HepG2 (cell line): ENCODE measurements around the gene ILRUN. TPM values are rescaled to one million over a fixed set of nuclear protein-coding genes. Genes with fewer than 3 reads are reported as not detected.
A peak's percentile ranks its signal among the peaks of the same experiment; 100 is the strongest.

Experiments
- BHLHE40 ChIP-seq: IDR thresholded peaks from 2 replicates; pipeline ENCODE4 v1.6.1; 2011; ENCODE audit warnings: low read length, improper control_type of control experiment
- CENPX ChIP-seq: sonication (generic); formaldehyde crosslinking; IDR thresholded peaks from 2 replicates; pipeline ENCODE4 v1.9.0; 2021; ENCODE audit warnings: mild to moderate bottlenecking, missing genetic modification reagents, moderate library complexity
- ELF1 ChIP-seq: sonication (generic); formaldehyde crosslinking; IDR thresholded peaks from 2 replicates; pipeline ENCODE4 v1.4.0; 2020; ENCODE audit warnings: missing genetic modification reagents
- FLYWCH1 ChIP-seq: sonication (generic); formaldehyde crosslinking; IDR thresholded peaks from 2 replicates; pipeline ENCODE4 v1.8.1; 2023; ENCODE audit warnings: mild to moderate bottlenecking, missing genetic modification reagents
- GABPA ChIP-seq, 2 experiments: IDR thresholded peaks; 2 replicates each; pipeline ENCODE4 v1.6.1; 2011 to 2016; ENCODE audit warnings: low read depth in 2 of 2, low read length in 1 of 2, missing biosample characterization in 1 of 2, missing genetic modification characterization in 1 of 2
- KDM3A ChIP-seq: IDR thresholded peaks from 2 replicates; pipeline ENCODE4 v1.6.1; 2018; ENCODE audit warnings: low read depth, missing compliant biosample characterization
- MEF2D ChIP-seq: sonication (generic); formaldehyde crosslinking; IDR thresholded peaks from 2 replicates; pipeline ENCODE4 v1.5.1; 2020; ENCODE audit warnings: mild to moderate bottlenecking, missing genetic modification reagents
- NR1H2 ChIP-seq: sonication (generic); formaldehyde crosslinking; IDR thresholded peaks from 2 replicates; pipeline ENCODE4 v1.8.1; 2022; ENCODE audit warnings: low read depth, missing genetic modification reagents, borderline replicate concordance
- PHB2 ChIP-seq: fragments of 450-650 bp; IDR thresholded peaks from 2 replicates; pipeline ENCODE4 v1.6.1; 2018; ENCODE audit not compliant: partially characterized antibody
- PRMT3 ChIP-seq: sonication (generic); formaldehyde crosslinking; IDR thresholded peaks from 2 replicates; pipeline ENCODE4 v1.8.1; 2022; ENCODE audit warnings: low read depth, mild to moderate bottlenecking, moderate library complexity, missing genetic modification reagents, borderline replicate concordance
- RFXANK ChIP-seq: IDR thresholded peaks from 2 replicates; pipeline ENCODE4 v1.6.1; 2016
- RXRB ChIP-seq: IDR thresholded peaks from 2 replicates; pipeline ENCODE4 v1.6.1; 2016; ENCODE audit warnings: borderline replicate concordance, missing genetic modification reagents, missing compliant biosample characterization
- SIN3B ChIP-seq: fragments of 150-350 bp; IDR thresholded peaks from 2 replicates; pipeline ENCODE4 v1.6.1; 2014; ENCODE audit warnings: low read length
- SMC3 ChIP-seq: IDR thresholded peaks from 2 replicates; pipeline ENCODE4 v1.6.1; 2011; ENCODE audit warnings: low read length, improper control_type of control experiment
- SRY ChIP-seq: sonication (generic); formaldehyde crosslinking; IDR thresholded peaks from 2 replicates; pipeline ENCODE4 v1.8.0; 2022; ENCODE audit warnings: mild to moderate bottlenecking, missing genetic modification reagents
- STAT5B ChIP-seq: sonication (generic); formaldehyde crosslinking; IDR thresholded peaks from 2 replicates; pipeline ENCODE4 v1.4.0; 2020; ENCODE audit warnings: missing genetic modification reagents
- SUZ12 ChIP-seq: fragments of 150-350 bp; IDR thresholded peaks from 2 replicates; pipeline ENCODE4 v1.6.1; 2014; ENCODE audit warnings: low read depth, low read length
- ZBTB10 ChIP-seq: sonication (generic); formaldehyde crosslinking; IDR thresholded peaks from 2 replicates; pipeline ENCODE4 v1.4.0; 2020; ENCODE audit warnings: missing genetic modification reagents, borderline replicate concordance
- ZBTB3 ChIP-seq: sonication (generic); formaldehyde crosslinking; IDR thresholded peaks from 2 replicates; pipeline ENCODE4 v1.4.0; 2020; ENCODE audit warnings: low read depth, mild to moderate bottlenecking, moderate library complexity, missing genetic modification reagents, borderline replicate concordance
- ZBTB7B ChIP-seq: sonication (generic); formaldehyde crosslinking; IDR thresholded peaks from 2 replicates; pipeline ENCODE4 v1.4.0; 2020; ENCODE audit warnings: missing genetic modification reagents
- ZFP36L2 ChIP-seq: sonication (generic); formaldehyde crosslinking; IDR thresholded peaks from 2 replicates; pipeline ENCODE4 v1.4.0; 2020; ENCODE audit warnings: missing genetic modification reagents
- ZMAT5 ChIP-seq: sonication (generic); formaldehyde crosslinking; IDR thresholded peaks from 2 replicates; pipeline ENCODE4 v1.5.0; 2020; ENCODE audit warnings: mild to moderate bottlenecking, low read depth, missing genetic modification reagents, borderline replicate concordance
- ZNF335 ChIP-seq: sonication (generic); formaldehyde crosslinking; IDR thresholded peaks from 2 replicates; pipeline ENCODE4 v1.4.0; 2020; ENCODE audit warnings: missing genetic modification reagents
- ZNF609 ChIP-seq: sonication (generic); formaldehyde crosslinking; IDR thresholded peaks from 2 replicates; pipeline ENCODE4 v1.4.0; 2020; ENCODE audit warnings: mild to moderate bottlenecking, missing genetic modification reagents, borderline replicate concordance
- polyA plus RNA-seq, 8 experiments: library from polyadenylated mRNA; depleted of rRNA in 3 of 8; stranded (reverse) in 7 of 8; unstranded in 1 of 8; fragments of >200 nt; fragmentation: Illumina TruSeq in 4 of 8; extraction: Trizol in 4 of 8; gene quantifications; 2 replicates each; pipeline versions ENCODE4 v1.2.1 to v1.2.3, GENCODE V29; 2011 to 2016; ENCODE audit warnings: low read depth in 4 of 8, missing spikeins in 1 of 8, mixed read lengths in 1 of 8; ENCODE audit not compliant: insufficient read depth in 1 of 8
- total RNA-seq, 5 experiments: library from RNA; depleted of rRNA; stranded (reverse); fragments of >200 nt; fragmentation: Illumina TruSeq; extraction: Trizol; gene quantifications; 2 replicates each; pipeline ENCODE4 v1.2.3, GENCODE V29; 2016; ENCODE audit warnings: low read depth in 1 of 5

Gene ILRUN
- total and polyA plus RNA-seq, 2 of the 13 experiments (the other 11 are each of a cell fraction or from before 2014, with no cell fraction given), result 45.5 to 66.6 TPM

- no peak for TF ChIP-seq STAT5B (CRISPR knock-in tag)
- no peak for TF ChIP-seq ZNF335
- TF ChIP-seq SMC3, result no peak
- no peak for TF ChIP-seq ZMAT5 (CRISPR knock-in tag)
- no peak for TF ChIP-seq GABPA (IDR thresholded peaks at IDR 0.05; ENCODE audit: low read depth, low read length)
- TF ChIP-seq GABPA (CRISPR knock-in tag; IDR thresholded peaks at IDR 0.05; ENCODE audit: low read depth), result peak; percentile 53
- TF ChIP-seq PRMT3 (CRISPR knock-in tag), result no peak
- no peak for TF ChIP-seq FLYWCH1
- TF ChIP-seq BHLHE40, result no peak
- no peak for TF ChIP-seq SUZ12
- no peak for TF ChIP-seq RXRB
- no peak for TF ChIP-seq NR1H2
- TF ChIP-seq ZBTB7B (CRISPR knock-in tag), result no peak
- TF ChIP-seq ZFP36L2 (CRISPR knock-in tag), result no peak
- TF ChIP-seq SIN3B, result no peak
- no peak for TF ChIP-seq SRY (CRISPR knock-in tag)
- TF ChIP-seq CENPX (CRISPR knock-in tag), result no peak
- no peak for TF ChIP-seq ELF1 (CRISPR knock-in tag)
- TF ChIP-seq KDM3A, result no peak
- no peak for TF ChIP-seq RFXANK (CRISPR knock-in tag)
- peak; percentile 56; the same call in 1 of the 2 replicates for TF ChIP-seq ZBTB3
- TF ChIP-seq PHB2, result no peak
- TF ChIP-seq ZBTB10 (CRISPR knock-in tag), result no peak
- TF ChIP-seq MEF2D (CRISPR knock-in tag), result 0 out of 2 replicates have a peak, but pooled peaks have one; percentile 21
- TF ChIP-seq ZNF609 (CRISPR knock-in tag), result no peak
Observed at GRCh38 chr6:34656378-34657036, 40.1 kb downstream of the ILRUN start (continued).
